Endothelial cell of umbilical vein (primary cell): ENCODE data around the gene MAML1.

Source experiments
- CTCF ChIP-seq, 2 donors: IDR thresholded peaks; 1 replicate in 1 of 2; 2 replicates in 1 of 2; pipeline ENCODE4 v1.5.1; 2011; ENCODE audit warnings: low read length in 2 of 2, mild to moderate bottlenecking in 2 of 2, moderate library complexity in 2 of 2, control low read depth in 1 of 2, inconsistent platforms in 1 of 2, low read depth in 1 of 2; ENCODE audit not compliant: insufficient read depth in 1 of 2; ENCODE audit errors: extremely low read depth in 1 of 2
- EZH2 ChIP-seq: IDR thresholded peaks from 2 replicates; pipeline ENCODE4 v1.6.1; 2012; ENCODE audit warnings: borderline replicate concordance, low read depth, mild to moderate bottlenecking, moderate library complexity, low read length, inconsistent platforms; ENCODE audit not compliant: severe bottlenecking
- MYC ChIP-seq: IDR thresholded peaks from one replicate; pipeline ENCODE4 v1.6.1; 2011; ENCODE audit warnings: mild to moderate bottlenecking, low read depth, low read length
- POLR2A ChIP-seq: IDR thresholded peaks from 2 replicates; pipeline ENCODE4 v1.6.1; 2012; ENCODE audit warnings: low read depth, mild to moderate bottlenecking, control low read depth, low read length
- POLR2AphosphoS5 ChIP-seq: IDR thresholded peaks from 2 replicates; pipeline ENCODE4 v1.6.1; 2012; ENCODE audit warnings: low read depth, mild to moderate bottlenecking, control low read depth, low read length, moderate library complexity; ENCODE audit not compliant: insufficient read depth

- TF ChIP-seq CTCF (IDR thresholded peaks at IDR 0.05; ENCODE audit: extremely low read depth in 1 of 2, insufficient read depth in 1 of 2, low read depth in 1 of 2, low read length in 2 of 2) (no peak), POLR2AphosphoS5 (no peak), EZH2 (no peak), POLR2A (no peak), MYC (no peak)
Observed at GRCh38 chr5:179800696-179801201, 68.1 kb downstream of the MAML1 start.
